Activated CD4-positive, alpha-beta T cell treated with anti-CD3 and anti-CD28 coated beads, Interleukin-2, amount 10 ng/mL, durations not matched to agents 7 days and 5 days (primary cell): ENCODE measurements around the gene MYH14. TPM values are rescaled to one million over a fixed set of nuclear protein-coding genes. Genes with fewer than 3 reads are reported as not detected.

Experiments
- CTCF ChIA-PET: fragments of 350-600 bp; sonication (Branson Sonifier 250); formaldehyde crosslinking; loops from one replicate; lab custom pipeline; 2021; ENCODE audit warnings: antibody characterized with exemption; lab: Charles Lee
- POLR2A ChIA-PET: fragments of 350-600 bp; sonication (Branson Sonifier 250); formaldehyde crosslinking; loops from one replicate; lab custom pipeline; 2021; ENCODE audit warnings: antibody characterized with exemption; lab: Charles Lee
- DNase-seq: peaks from one replicate; pipeline ENCODE4 v3.0.0-alpha.2; 2020
- H3K27ac Mint-ChIP-seq: one replicate; pipeline ENCODE4 v1.8.0; 2021; ENCODE audit warnings: mild to moderate bottlenecking, moderate library complexity, mixed read lengths
- H3K27me3 Mint-ChIP-seq: one replicate; pipeline ENCODE4 v1.8.0; 2021; ENCODE audit warnings: mixed read lengths
- H3K36me3 Mint-ChIP-seq: one replicate; pipeline ENCODE4 v1.8.0; 2021; ENCODE audit warnings: low read depth, mixed read lengths
- H3K4me1 Mint-ChIP-seq: one replicate; pipeline ENCODE4 v1.8.0; 2021; ENCODE audit warnings: mixed read lengths
- H3K4me3 Mint-ChIP-seq: one replicate; pipeline ENCODE4 v1.8.0; 2021; ENCODE audit warnings: mild to moderate bottlenecking, moderate library complexity, mixed read lengths
- H3K9me3 Mint-ChIP-seq: one replicate; pipeline ENCODE4 v1.8.0; 2021; ENCODE audit warnings: mixed read lengths
- total RNA-seq, 2 experiments: library from RNA; stranded (reverse); gene quantifications; one replicate each; pipeline ENCODE4 v1.2.3, GENCODE V29; 2021

MYH14 gene
- total RNA-seq, 2 experiments from 2014 or later: not detected

- Mint-ChIP-seq H3K4me1 (no peaks in the 10 kb centered on the region), H3K9me3 (peaks cover 5% of the 10 kb centered on the region), H3K36me3 (no peaks in the 10 kb centered on the region), H3K4me3 (no peak overlapping the region), H3K27ac (no peak overlapping the region), H3K27me3 (peaks cover 2% of the 10 kb centered on the region)
- DNase-seq: no peak
- ChIA-PET CTCF (no interaction called here), POLR2A (no interaction called here)
Measured at GRCh38 chr19:50178320-50178719, 25.1 kb upstream of the MYH14 start.

GRCh38 chr19:50178859-50179537 is 24.4 kb upstream of the MYH14 start:
- CTCF ChIA-PET: no interaction called here
- Mint-ChIP-seq H3K4me3 (no peak overlapping the region), H3K36me3 (no peaks in the 10 kb centered on the region)

GRCh38 chr19:50181121-50181520 is 22.3 kb upstream of the MYH14 start:
- no peak for DNase-seq
- Mint-ChIP-seq H3K36me3 (no peaks in the 10 kb centered on the region), H3K4me3 (no peak overlapping the region), H3K9me3 (peaks cover 1% of the 10 kb centered on the region), H3K27ac (no peak overlapping the region), H3K4me1 (no peaks in the 10 kb centered on the region), H3K27me3 (no peaks in the 10 kb centered on the region)
- ChIA-PET POLR2A (no interaction called here), CTCF (no interaction called here)

More at GRCh38 chr19:50178859-50179537, 24.4 kb upstream of the MYH14 start:
- no peak for DNase-seq
- Mint-ChIP-seq H3K27ac (no peak overlapping the region), H3K9me3 (peaks cover 5% of the 10 kb centered on the region), H3K27me3 (peaks cover 2% of the 10 kb centered on the region), H3K4me1 (no peaks in the 10 kb centered on the region)
- POLR2A ChIA-PET: no interaction called here

- Mint-ChIP-seq H3K36me3 (no peaks in the 10 kb centered on the region), H3K27me3 (peaks cover 2% of the 10 kb centered on the region), H3K4me3 (no peak overlapping the region), H3K27ac (no peak overlapping the region), H3K9me3 (no peaks in the 10 kb centered on the region), H3K4me1 (no peaks in the 10 kb centered on the region)
- ChIA-PET CTCF (no interaction called here), POLR2A (no interaction called here)
- DNase-seq: no peak
Measured at GRCh38 chr19:50184196-50184595, 19.2 kb upstream of the MYH14 start.

GRCh38 chr19:50187937-50188336 is 15.5 kb upstream of the MYH14 start:
- no peak overlapping the region for H3K27ac Mint-ChIP-seq
- H3K4me3 Mint-ChIP-seq: no peak overlapping the region
- H3K36me3 Mint-ChIP-seq: no peaks in the 10 kb centered on the region
- H3K4me1 Mint-ChIP-seq: no peaks in the 10 kb centered on the region
- peaks cover 6% of the 10 kb centered on the region for H3K27me3 Mint-ChIP-seq
- POLR2A ChIA-PET: no interaction called here
- CTCF ChIA-PET: no interaction called here
- H3K9me3 Mint-ChIP-seq: no peaks in the 10 kb centered on the region
- no peak for DNase-seq

- no peak for DNase-seq
- Mint-ChIP-seq H3K4me1 (no peaks in the 10 kb centered on the region), H3K27me3 (peaks cover 6% of the 10 kb centered on the region), H3K4me3 (no peak overlapping the region), H3K36me3 (no peaks in the 10 kb centered on the region), H3K27ac (no peak overlapping the region), H3K9me3 (no peaks in the 10 kb centered on the region)
- POLR2A ChIA-PET: no interaction called here
- CTCF ChIA-PET: interaction anchor here (0.5 kb wide), 1 partner anchor 15 kb away, joined by 3 read pairs; no protein-coding TSS in a partner anchor
Measured at GRCh38 chr19:50189331-50189730, 14.1 kb upstream of the MYH14 start.

- Mint-ChIP-seq H3K4me3 (no peak overlapping the region), H3K27ac (no peak overlapping the region), H3K27me3 (peaks cover 6% of the 10 kb centered on the region), H3K4me1 (no peaks in the 10 kb centered on the region), H3K9me3 (no peaks in the 10 kb centered on the region), H3K36me3 (no peaks in the 10 kb centered on the region)
- ChIA-PET CTCF (no interaction called here), POLR2A (no interaction called here)
- no peak for DNase-seq
Measured at GRCh38 chr19:50190439-50190891, 13.0 kb upstream of the MYH14 start.

GRCh38 chr19:50191216-50191615 is 12.2 kb upstream of the MYH14 start:
- no peak for DNase-seq
- CTCF ChIA-PET: interaction anchor here (0.6 kb wide), 1 partner anchor 510 kb away, joined by 6 read pairs; no protein-coding TSS in a partner anchor
- no peaks in the 10 kb centered on the region for H3K9me3 Mint-ChIP-seq
- peaks cover 6% of the 10 kb centered on the region for H3K27me3 Mint-ChIP-seq
- H3K27ac Mint-ChIP-seq: no peak overlapping the region
- H3K4me3 Mint-ChIP-seq: no peak overlapping the region
- H3K36me3 Mint-ChIP-seq: no peaks in the 10 kb centered on the region
- no peaks in the 10 kb centered on the region for H3K4me1 Mint-ChIP-seq
- POLR2A ChIA-PET: no interaction called here

GRCh38 chr19:50192463-50193211 is 10.8 kb upstream of the MYH14 start:
- Mint-ChIP-seq H3K4me1 (no peaks in the 10 kb centered on the region), H3K27me3 (peaks cover 4% of the 10 kb centered on the region), H3K27ac (no peak overlapping the region), H3K4me3 (no peak overlapping the region), H3K9me3 (no peaks in the 10 kb centered on the region), H3K36me3 (no peaks in the 10 kb centered on the region)
- ChIA-PET CTCF (no interaction called here), POLR2A (no interaction called here)
- no peak for DNase-seq

- Mint-ChIP-seq H3K9me3 (no peaks in the 10 kb centered on the region), H3K27ac (no peak overlapping the region), H3K36me3 (no peaks in the 10 kb centered on the region), H3K27me3 (peaks cover 4% of the 10 kb centered on the region), H3K4me3 (no peak overlapping the region), H3K4me1 (no peaks in the 10 kb centered on the region)
- ChIA-PET POLR2A (no interaction called here), CTCF (interaction anchor here (0.7 kb wide), 1 partner anchor 22 kb away, joined by 3 read pairs; no protein-coding TSS in a partner anchor)
- no peak for DNase-seq
Measured at GRCh38 chr19:50195224-50195623, 8.2 kb upstream of the MYH14 start.

- no peaks in the 10 kb centered on the region for H3K4me1 Mint-ChIP-seq
- no peaks in the 10 kb centered on the region for H3K36me3 Mint-ChIP-seq
- H3K27ac Mint-ChIP-seq: no peak overlapping the region
- ChIA-PET POLR2A (no interaction called here), CTCF (no interaction called here)
- no peak overlapping the region for H3K4me3 Mint-ChIP-seq
- H3K27me3 Mint-ChIP-seq: peaks cover 9% of the 10 kb centered on the region
- H3K9me3 Mint-ChIP-seq: no peaks in the 10 kb centered on the region
- no peak for DNase-seq
Measured at GRCh38 chr19:50196322-50196932, 7.0 kb upstream of the MYH14 start.

- ChIA-PET CTCF (no interaction called here), POLR2A (no interaction called here)
- Mint-ChIP-seq H3K9me3 (no peaks in the 10 kb centered on the region), H3K27me3 (peaks cover 16% of the 10 kb centered on the region), H3K4me3 (no peak overlapping the region), H3K36me3 (no peaks in the 10 kb centered on the region), H3K4me1 (no peaks in the 10 kb centered on the region), H3K27ac (no peak overlapping the region)
- no peak for DNase-seq
Measured at GRCh38 chr19:50197348-50197747, 6.1 kb upstream of the MYH14 start.
